Coronary artery (tissue), 2 donors: ENCODE data around the gene SAMD14.

ENCODE experiments used
- DNase-seq: peaks from one replicate; pipeline ENCODE4 v3.0.0-alpha.2; 2017; ENCODE audit warnings: low spot score
- H3K27ac ChIP-seq, 2 donors: fragments of 200-600 bp; sonication (generic); one replicate each; pipeline ENCODE4 v1.5.1; 2016 to 2019
- H3K4me3 ChIP-seq: fragments of 200-600 bp; sonication (generic); 2 replicates; pipeline ENCODE4 v1.5.1; 2016; ENCODE audit warnings: mild to moderate bottlenecking, moderate library complexity
- CTCF ChIP-seq: fragments of 200-600 bp; sonication (generic); IDR thresholded peaks from one replicate; pipeline ENCODE4 v1.5.1; 2019; ENCODE audit warnings: antibody characterized with exemption

Gene SAMD14

DNA sequence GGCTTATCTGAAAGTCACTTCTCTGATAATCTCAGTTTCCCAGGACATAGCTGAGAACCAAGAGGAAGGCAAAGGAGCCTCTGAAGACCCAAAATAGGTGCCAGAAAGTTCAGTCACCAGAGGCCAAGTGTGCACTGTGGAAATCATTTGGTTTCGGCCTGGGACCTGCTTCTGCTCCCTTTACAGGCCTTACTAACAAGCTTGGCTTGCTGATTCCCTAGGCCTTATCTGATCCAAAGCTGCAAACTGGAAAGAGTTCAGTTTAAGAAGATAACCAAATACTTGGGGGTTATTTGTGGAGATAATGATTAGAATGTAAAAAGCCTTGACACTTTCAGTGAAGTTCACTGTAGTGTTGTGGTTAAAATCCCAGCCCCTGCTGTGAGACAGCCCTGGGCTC lies 57.0 kb downstream of the SAMD14 start:
- Histone ChIP-seq H3K4me3 (no peak overlapping the region), H3K27ac (peak overlapping the region in 1 of 2 donors; percentile 5)
- DNase-seq = no peak
- no peak for TF ChIP-seq CTCF

- DNase-seq = no peak
- H3K27ac ChIP-seq = no peak overlapping the region
- no peak overlapping the region for H3K4me3 ChIP-seq
- no peak for TF ChIP-seq CTCF
Observed at GRCh38 chr17:50072130-50072529, 57.8 kb downstream of the SAMD14 start.

DNA sequence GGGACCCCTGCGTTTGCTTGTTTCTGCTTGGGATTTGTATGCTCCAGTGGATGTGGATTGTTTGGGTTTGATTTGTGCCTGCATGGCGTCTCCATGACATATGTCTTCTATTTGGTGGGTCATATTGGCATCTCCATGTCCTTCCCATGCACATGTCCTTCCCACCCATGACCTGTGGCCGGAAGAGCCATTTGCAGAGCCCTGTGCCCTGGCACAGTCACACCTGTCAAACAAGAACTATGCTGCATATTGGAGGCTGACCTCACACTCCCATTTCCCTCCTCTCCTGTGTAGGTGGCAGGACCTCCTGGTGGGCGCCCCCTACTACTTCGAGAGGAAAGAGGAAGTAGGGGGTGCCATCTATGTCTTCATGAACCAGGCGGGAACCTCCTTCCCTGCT lies 58.3 kb downstream of the SAMD14 start:
- no peak for TF ChIP-seq CTCF
- Histone ChIP-seq H3K27ac (no peak overlapping the region), H3K4me3 (no peak overlapping the region)
- DNase-seq = no peak

GRCh38 chr17:50070908-50071680 lies 58.9 kb downstream of the SAMD14 start:
- DNase-seq = no peak
- Histone ChIP-seq H3K27ac (no peak overlapping the region), H3K4me3 (no peak overlapping the region)
- no peak for TF ChIP-seq CTCF

DNA sequence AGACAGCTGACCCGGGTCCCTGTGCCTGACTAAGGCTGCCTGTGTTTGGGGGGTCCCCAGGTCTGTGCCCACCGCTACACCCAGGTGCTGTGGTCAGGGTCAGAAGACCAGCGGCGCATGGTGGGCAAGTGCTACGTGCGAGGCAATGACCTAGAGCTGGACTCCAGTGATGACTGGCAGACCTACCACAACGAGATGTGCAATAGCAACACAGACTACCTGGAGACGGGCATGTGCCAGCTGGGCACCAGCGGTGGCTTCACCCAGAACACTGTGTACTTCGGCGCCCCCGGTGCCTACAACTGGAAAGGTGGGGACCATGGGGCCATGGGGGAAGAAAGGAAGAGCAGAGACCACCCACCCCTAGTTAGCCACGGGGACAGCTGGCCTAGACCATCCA lies 62.0 kb downstream of the SAMD14 start:
- H3K4me3 ChIP-seq = no peak overlapping the region
- peak overlapping the region in 1 of 2 donors; percentile 37 for H3K27ac ChIP-seq
- DNase-seq = no peak
- TF ChIP-seq CTCF = no peak

GRCh38 chr17:50066995-50067394 lies 63.0 kb downstream of the SAMD14 start:
- TF ChIP-seq CTCF = no peak
- Histone ChIP-seq H3K27ac (peak overlapping the region; percentile 5 to 57), H3K4me3 (no peak overlapping the region)
- DNase-seq = no peak

GRCh38 chr17:50065056-50065455 lies 64.9 kb downstream of the SAMD14 start:
- TF ChIP-seq CTCF = no peak
- Histone ChIP-seq H3K27ac (peak overlapping the region; percentile 81 to 99), H3K4me3 (no peak overlapping the region)
- DNase-seq = no peak
